Right cardiac atrium (tissue), 5 donors: ENCODE data around the gene HLCS. TPM values are rescaled to one million over a fixed set of nuclear protein-coding genes. Genes with fewer than 3 reads are reported as not detected.

ENCODE experiments used
- ATAC-seq, 2 donors: fragments of 200-7000 bp; cut with Tn5 transposase; one replicate each; pipeline versions ENCODE4 v1.8.0 to v1.9.1; 2020; ENCODE audit warnings: moderate library complexity in 2 of 2, mild to moderate bottlenecking in 1 of 2
- DNase-seq, 3 donors: peaks; one replicate each; pipeline ENCODE4 v3.0.0-alpha.2; 2020
- H3K27ac ChIP-seq: one replicate; pipeline ENCODE4 v1.5.1; 2013; ENCODE audit warnings: mild to moderate bottlenecking, low read length, control low read depth, moderate library complexity
- H3K27me3 ChIP-seq: one replicate; pipeline ENCODE4 v1.6.1; 2013; ENCODE audit not compliant: control insufficient read depth, insufficient read depth
- H3K4me1 ChIP-seq: one replicate; pipeline ENCODE4 v1.6.1; 2013; ENCODE audit warnings: low read length; ENCODE audit not compliant: control insufficient read depth, insufficient read depth
- H3K4me3 ChIP-seq: one replicate; pipeline ENCODE4 v1.5.1; 2013; ENCODE audit warnings: low read length, control low read depth
- H3K9me3 ChIP-seq: one replicate; pipeline ENCODE4 v1.6.1; 2013; ENCODE audit warnings: low read length; ENCODE audit not compliant: control insufficient read depth
- WGBS: extraction: QIAGEN DNeasy Blood & Tissue Kit; methylation state at CpG from one replicate; pipeline ENCODE4 v1.1.7; 2013; 5-methylcytosine and 5-hydroxymethylcytosine counted together
- intact Hi-C, 4 donors: fragments of 100-400 bp; cut with DNase I; formaldehyde crosslinking; loops; one replicate each; pipeline versions ENCODE4 v1.11.0 to v1.14.0; 2022 to 2023
- polyA plus RNA-seq: library from polyadenylated mRNA; stranded (reverse); fragments of 200-250 nt; gene quantifications from one replicate; pipeline ENCODE4 v1.2.3, GENCODE V29; 2013
- total RNA-seq, 4 donors: library from RNA; stranded (reverse); fragmentation: NEBNext Ultra II Directional; extraction: Animal tissue kit (Norgen Biotek cat#: 25700); gene quantifications; one replicate each; pipeline ENCODE4 v1.2.1, GENCODE V29; 2021
- donor health status: healthy with polysubstance abuse.
- donor health status: DM: no; HTN: yes; CAD: no.
- donor health status: DM: no; HTN: no; CAD: no.
- donor health status: DM: no; HTN: yes; CAD: no; lungs with severe emphysema.
- donor health status: DM: yes; HTN: yes; CAD: no.

Gene HLCS
- total and polyA plus RNA-seq, 5 donors: 3.5 to 11.4 (median 8.2) TPM

DNA sequence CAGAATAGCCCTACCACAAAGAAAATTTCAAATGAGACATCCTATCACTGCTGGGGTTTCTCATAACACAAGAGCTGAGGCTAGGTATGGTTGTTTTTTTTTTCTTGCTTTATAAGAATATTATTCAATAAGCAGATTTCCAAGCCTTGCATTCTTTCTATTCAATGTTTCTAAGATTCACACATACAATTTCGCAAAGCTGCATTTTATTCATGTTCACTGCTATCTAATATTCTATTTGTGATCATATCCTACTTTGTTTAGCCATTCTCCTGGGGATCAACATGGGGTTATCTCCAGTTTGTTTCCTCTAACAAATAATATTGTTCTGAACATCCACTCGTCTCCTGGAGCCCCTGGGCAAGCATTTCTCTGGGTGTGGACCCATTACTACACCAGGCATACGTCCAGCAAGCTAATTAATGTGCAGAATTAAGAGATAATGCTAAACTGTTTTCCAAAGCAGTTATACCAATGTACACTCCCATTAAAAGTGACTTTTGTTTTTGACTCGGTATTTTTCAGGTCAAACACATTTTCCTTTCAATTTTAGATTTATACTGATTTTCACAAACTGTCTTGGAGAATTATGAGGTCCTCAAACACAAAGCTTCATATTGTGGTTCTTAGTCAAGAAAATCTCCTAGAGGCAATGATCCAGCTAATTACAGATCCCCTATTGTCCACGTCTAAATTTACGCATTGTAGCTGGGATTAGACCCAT, 15.7 kb upstream of the HLCS start:
- intact Hi-C loops: no loop called here
- Histone ChIP-seq H3K27ac (no peak overlapping the region), H3K4me3 (no peak overlapping the region), H3K27me3 (no peaks in the 10 kb centered on the region), H3K4me1 (no peaks in the 10 kb centered on the region), H3K9me3 (no peaks in the 10 kb centered on the region)
- 61% methylated on average over 6 of the region's 6 CpGs for WGBS
- ATAC-seq (no peak), DNase-seq (no peak)

DNA sequence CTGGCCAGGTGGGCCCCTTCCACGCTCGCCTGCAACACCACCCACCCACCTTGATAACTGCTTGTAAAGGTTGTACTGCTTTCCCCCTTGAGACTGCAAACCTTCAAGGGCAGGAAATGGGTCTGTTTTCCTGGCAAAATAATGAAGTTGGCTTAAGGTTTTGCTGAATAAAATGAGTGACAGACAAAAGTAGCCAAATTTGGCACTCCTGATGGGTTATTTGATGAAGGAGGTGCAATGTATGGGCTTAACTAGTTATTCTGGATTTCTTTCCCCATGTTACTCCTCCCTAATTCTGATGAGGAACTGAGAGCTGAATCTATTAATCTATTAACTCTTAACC, 14.6 kb upstream of the HLCS start:
- H3K27me3 ChIP-seq: no peaks in the 10 kb centered on the region
- H3K4me3 ChIP-seq: no peak overlapping the region
- 43% methylated on average over 2 of the region's 2 CpGs for WGBS
- intact Hi-C loops: no loop called here
- no peaks in the 10 kb centered on the region for H3K9me3 ChIP-seq
- no peak for ATAC-seq
- no peak for DNase-seq
- H3K27ac ChIP-seq: no peak overlapping the region
- no peaks in the 10 kb centered on the region for H3K4me1 ChIP-seq

DNA sequence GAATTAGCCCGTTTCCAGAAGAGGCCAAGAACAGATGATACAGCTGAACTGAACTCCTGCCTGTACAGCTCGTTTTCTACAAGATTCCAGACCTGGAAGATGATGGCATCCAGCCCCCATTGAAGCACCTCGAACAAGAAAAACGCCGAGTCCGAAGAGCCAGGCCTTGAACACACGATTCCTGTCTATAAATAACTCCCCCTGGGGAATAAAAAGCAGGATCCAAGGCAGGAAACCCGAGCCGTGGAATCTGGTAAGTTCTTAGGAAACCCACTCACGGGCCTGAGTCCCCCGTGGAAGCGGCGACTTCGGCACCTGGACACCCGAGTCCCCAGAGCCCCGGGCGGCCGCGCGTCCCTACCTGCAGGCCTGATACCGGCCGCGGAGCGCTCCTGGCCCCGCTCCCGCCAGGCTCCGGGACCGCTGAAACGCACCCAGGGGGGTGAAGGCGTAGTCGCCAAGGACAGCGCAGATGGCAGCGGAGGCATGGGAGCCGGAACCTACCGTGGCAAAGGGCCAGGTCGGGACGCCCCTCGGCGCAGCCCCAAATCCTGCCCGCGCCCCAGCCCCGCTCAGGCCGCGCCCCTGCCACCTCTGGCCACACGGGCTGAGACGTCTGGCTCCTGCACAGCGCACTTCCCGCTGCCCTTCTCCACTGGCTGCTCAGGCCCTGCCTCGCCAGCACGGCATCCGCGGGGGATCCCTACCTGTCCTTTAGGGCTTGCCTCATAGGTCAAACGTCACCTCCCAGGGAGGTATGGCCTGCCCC, 14.0 kb upstream of the HLCS start:
- H3K9me3 ChIP-seq: no peaks in the 10 kb centered on the region
- ATAC-seq (peak; percentile 79 to 82), DNase-seq (peak; percentile 34 to 72 (median 68))
- peak overlapping the region; percentile 54 for H3K4me3 ChIP-seq
- no peaks in the 10 kb centered on the region for H3K27me3 ChIP-seq
- 3% methylated on average over 53 of the region's 53 CpGs for WGBS
- intact Hi-C loops: no loop called here
- no peaks in the 10 kb centered on the region for H3K4me1 ChIP-seq
- no peak overlapping the region for H3K27ac ChIP-seq

GRCh38 chr21:36976882-36977651, 10.6 kb upstream of the HLCS start:
- Histone ChIP-seq H3K27ac (no peak overlapping the region), H3K4me1 (no peaks in the 10 kb centered on the region), H3K9me3 (no peaks in the 10 kb centered on the region), H3K27me3 (no peaks in the 10 kb centered on the region), H3K4me3 (no peak overlapping the region)
- WGBS: 41% methylated on average over 8 of the region's 8 CpGs
- no peak for DNase-seq
- intact Hi-C loops: no loop called here
- peak; percentile 30 to 49 for ATAC-seq

- no peaks in the 10 kb centered on the region for H3K4me1 ChIP-seq
- DNase-seq (no peak), ATAC-seq (no peak)
- no peak overlapping the region for H3K27ac ChIP-seq
- intact Hi-C loops: no loop called here
- no peaks in the 10 kb centered on the region for H3K9me3 ChIP-seq
- H3K4me3 ChIP-seq: no peak overlapping the region
- 77% methylated on average over 5 of the region's 5 CpGs for WGBS
- H3K27me3 ChIP-seq: no peaks in the 10 kb centered on the region
Observed at GRCh38 chr21:36976228-36976861, 9.9 kb upstream of the HLCS start.

DNA sequence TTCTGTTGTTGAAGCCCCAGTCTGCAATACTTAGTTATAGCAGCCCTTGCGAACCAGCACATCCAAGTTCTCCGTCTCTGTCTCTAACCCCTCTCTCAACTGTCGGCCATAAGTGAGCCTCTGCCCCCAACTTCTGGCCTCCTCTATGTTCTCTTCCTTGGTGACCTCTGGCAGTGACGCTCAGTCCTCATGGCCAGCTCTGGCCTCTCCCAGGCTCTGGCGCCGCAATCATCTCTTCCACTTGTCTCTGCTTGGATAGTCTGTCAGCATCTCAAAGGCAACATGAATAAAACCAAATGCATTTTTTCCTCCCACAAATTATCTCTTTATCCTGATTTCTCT, 8.4 kb upstream of the HLCS start:
- Histone ChIP-seq H3K27me3 (no peaks in the 10 kb centered on the region), H3K9me3 (no peaks in the 10 kb centered on the region), H3K4me1 (no peaks in the 10 kb centered on the region), H3K4me3 (no peak overlapping the region), H3K27ac (no peak overlapping the region)
- intact Hi-C loops: no loop called here
- 77% methylated on average over 6 of the region's 6 CpGs for WGBS
- peak in 1 of 3 donors; percentile 27 for DNase-seq
- ATAC-seq: no peak

- Histone ChIP-seq H3K27me3 (no peaks in the 10 kb centered on the region), H3K27ac (no peak overlapping the region), H3K4me3 (no peak overlapping the region), H3K4me1 (no peaks in the 10 kb centered on the region), H3K9me3 (no peaks in the 10 kb centered on the region)
- WGBS: 94% methylated on average over 14 of the region's 14 CpGs
- no peak for DNase-seq
- ATAC-seq: no peak
- intact Hi-C loops: no loop called here
Observed at GRCh38 chr21:36973986-36974850, 7.7 kb upstream of the HLCS start.

DNA sequence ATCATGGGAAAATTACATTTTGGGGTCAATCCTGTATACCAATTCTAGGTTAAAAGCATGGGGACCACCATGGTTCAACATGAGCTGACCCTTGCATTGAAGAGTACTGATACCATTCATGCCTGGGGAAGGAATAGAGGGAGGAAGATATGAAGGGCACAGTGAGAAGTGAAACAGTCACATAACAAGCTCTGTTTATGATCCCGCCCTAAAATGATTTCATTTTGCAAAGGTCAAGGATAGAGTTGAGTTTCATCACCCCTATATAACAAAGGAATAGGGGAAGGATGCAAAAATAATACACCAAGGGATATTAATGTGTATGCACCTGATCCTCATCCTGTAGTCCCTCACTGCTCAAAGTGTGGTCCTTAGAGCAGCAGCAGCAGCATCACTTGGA, 2.5 kb upstream of the HLCS start:
- Histone ChIP-seq H3K27ac (no peak overlapping the region), H3K9me3 (no peaks in the 10 kb centered on the region), H3K27me3 (no peaks in the 10 kb centered on the region), H3K4me1 (no peaks in the 10 kb centered on the region), H3K4me3 (no peak overlapping the region)
- no peak for ATAC-seq
- DNase-seq: no peak
- intact Hi-C loops: no loop called here
- WGBS: 87% methylated on average over 1 of the region's 1 CpG

GRCh38 chr21:36968414-36968813, 1.9 kb upstream of the HLCS start:
- H3K9me3 ChIP-seq: no peaks in the 10 kb centered on the region
- no peaks in the 10 kb centered on the region for H3K27me3 ChIP-seq
- no peaks in the 10 kb centered on the region for H3K4me1 ChIP-seq
- ATAC-seq (no peak), DNase-seq (no peak)
- H3K27ac ChIP-seq: no peak overlapping the region
- intact Hi-C loops: no loop called here
- WGBS: 94% methylated on average over 4 of the region's 4 CpGs
- no peak overlapping the region for H3K4me3 ChIP-seq
